SKM-1 treated with dmso at 0.1 percent for 144 hours (cell line): ENCODE results near the gene KMT5B.
"Not testable (repeated sequence)": the region's sequence is repeated elsewhere in the genome, so short reads cannot be mapped to it uniquely, and the experiment has no call there.

ENCODE experiments used
- DNase-seq: peaks from one replicate; lab custom pipeline; 2025; ENCODE audit not compliant: unreplicated experiment; lab: John Stamatoyannopoulos, UW

Gene KMT5B

DNA sequence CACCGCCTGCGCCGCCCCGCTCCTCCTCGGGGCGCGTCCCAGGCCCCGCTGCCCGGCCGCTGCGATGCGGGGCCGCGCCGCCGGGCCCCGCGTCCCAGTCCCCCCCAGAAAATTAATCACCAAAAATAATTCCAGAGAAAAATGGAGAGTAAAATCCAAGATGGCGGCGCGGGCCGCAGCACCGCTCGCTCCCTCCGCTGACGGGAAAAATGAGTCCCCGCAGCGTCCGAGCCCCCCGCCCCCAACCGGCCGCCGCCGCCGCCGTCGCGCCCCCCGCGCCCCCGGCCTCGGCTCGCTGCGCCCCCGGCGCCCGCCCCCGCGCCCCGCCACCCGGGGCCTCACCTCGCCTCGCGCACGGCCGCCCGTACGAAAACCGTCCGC is at the start of gene KMT5B:
TSS of gene KMT5B (minus strand) at position 162 of the 381 bp plus-strand sequence. CDS start 23,220 bp downstream, outside the sequence.
- no peak for DNase-seq

DNA sequence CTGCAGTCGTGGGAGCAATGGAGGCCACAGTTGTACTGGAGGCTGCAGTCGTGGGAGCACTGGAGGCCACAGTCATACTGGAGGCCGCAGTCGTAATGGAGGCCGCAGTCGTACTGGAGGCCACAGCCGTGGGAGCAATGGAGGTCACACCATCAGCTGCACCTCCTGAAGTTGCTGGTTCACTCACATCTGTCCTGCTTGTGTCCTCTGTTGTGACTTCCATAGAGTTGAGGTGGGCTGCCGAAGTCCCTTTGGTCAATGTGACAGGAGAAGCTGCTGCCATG is 49.4 kb upstream of the KMT5B start:
- DNase-seq, result no peak

DNA sequence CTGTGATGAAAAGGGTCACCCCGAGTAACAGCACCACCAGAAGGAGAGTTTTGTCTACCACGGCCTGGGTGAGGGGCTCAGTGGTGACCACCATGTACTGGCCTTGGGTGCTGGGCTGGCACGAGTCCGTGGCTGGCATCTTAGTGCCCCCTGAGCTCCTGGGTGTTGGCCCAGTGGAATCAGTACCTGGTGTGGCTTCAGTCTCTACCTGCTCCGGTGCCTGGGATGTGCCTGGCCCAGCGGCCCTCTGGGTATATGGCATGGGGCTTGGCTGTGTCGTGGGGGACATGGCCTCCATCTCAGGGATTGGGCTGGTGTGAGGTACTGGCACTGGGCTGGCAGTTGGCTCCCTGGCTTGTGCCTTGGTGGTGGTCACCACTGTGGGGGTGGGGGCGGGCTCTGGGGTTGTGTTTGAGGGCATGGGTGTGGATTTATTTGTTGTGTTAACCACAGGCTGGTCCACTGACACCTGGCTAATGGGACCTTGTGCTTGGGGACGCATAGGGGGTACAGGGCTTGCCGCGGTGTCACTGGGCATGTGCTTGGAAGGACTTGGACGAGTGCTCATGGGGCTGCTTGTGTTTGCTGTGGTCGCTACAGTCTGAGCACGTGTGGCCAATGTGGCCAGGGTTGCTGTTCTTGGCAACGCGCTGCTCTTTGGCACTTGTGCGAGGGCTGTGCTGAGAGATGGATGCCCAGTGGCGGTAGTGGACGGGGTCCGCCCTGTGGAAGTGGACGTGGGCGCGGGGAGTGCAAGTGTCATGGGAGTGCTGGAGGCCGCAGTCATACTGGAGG is 48.9 kb upstream of the KMT5B start:
- no peak for DNase-seq

- no peak for DNase-seq
Observed at GRCh38 chr11:68261006-68261405, 47.9 kb upstream of the KMT5B start.

DNA sequence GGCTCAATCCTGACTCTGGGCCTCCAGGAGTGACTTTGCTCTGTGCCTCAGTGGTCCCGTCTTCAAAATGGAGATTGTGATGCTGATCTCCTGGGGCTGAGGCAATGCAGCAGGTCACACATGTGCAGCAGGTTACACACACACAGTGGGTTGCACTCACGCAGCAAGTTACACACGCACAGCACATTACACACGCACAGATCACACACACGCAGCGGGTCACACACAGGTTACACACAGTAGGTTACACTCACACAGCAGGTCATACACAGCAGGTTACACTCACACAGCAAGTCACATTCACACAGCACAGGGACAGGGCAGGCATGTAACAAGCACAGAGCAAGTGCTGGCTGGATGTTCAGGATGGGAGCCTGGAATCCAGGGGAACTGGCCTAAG is 47.4 kb upstream of the KMT5B start:
- DNase-seq, result no peak

DNA sequence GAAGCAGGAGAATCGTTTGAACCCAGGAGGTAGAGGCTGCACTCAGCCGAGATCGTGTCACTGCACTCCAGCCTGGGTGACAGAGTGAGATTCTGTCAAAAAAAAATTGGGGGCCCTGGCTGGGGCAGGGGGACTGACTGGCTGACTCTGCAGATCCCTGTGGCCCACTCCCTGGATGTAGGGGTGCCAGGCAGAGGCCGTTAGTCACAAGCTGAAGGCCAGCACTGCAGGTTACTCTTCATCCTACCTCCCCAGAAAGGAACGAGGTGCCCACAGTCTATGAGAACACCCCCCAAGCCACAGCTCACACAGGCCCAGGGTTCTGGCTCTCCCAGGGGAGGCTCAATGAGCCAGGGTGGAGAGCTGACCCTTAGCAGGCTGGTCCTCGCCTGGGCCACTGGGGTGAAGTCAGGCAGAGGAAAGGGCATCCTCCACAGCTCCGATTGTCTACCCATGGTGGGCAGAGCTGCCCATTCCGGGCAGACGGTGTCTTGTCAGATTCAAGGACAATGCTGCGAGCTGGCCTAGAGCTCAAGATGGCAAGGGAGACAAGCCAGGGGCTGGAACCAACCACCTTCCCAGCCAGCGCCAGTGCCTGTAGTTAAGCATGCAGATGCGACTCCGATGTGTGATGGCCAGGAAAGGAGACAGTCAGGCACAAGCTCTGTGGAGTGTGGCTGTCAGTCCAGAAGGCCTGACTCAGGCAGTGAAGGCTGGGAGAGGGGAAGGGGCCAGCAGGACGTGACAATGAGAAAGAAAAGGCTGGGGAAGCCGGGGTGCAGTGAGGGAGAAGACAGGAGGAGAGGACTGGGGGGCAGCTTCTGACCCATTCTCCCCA is 46.2 kb upstream of the KMT5B start:
- DNase-seq, result no peak

GRCh38 chr11:68258363-68258765 is 45.3 kb upstream of the KMT5B start:
- DNase-seq, result no peak

GRCh38 chr11:68257477-68258362 is 44.6 kb upstream of the KMT5B start:
- DNase-seq, result peak; percentile 80

DNA sequence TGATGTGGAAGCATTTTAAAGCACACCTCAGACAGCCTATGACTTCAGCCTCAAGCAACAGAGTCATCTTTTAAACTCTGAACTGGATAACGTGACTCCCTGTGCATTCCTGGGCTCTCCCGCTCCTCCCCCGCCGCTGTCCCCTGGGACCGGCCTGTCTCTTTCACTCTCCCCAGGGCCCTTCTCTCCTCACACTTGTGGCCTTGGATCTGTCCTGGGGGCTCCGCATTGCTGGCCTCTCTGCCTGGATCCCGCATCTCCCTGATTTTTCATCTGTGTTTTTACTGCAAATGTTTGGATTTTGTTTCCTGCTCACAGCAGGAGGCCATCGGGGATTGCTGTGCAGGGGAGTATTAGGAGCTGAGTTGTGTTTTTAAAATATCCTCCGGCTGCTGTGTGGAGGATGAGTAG is 43.2 kb upstream of the KMT5B start:
- DNase-seq, result no peak

DNA sequence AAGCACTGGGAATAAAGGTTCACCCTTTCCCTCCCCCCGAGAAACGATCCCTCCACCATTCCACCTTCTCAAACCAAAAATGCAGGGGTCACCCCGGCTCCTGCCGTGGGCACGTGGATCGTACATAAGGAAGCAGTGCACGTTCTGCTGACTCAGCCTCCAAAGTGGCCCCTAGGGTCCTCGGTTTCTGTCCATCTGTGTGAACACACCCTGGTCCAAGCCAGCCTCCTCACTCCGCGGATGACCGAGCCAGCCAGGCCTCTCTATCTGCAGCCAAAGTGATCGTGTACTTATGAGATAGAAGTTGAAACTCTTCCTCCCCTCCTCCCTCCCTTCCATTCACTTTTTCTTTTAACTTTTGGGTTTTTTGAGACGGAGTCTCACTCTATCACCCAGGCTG is 42.4 kb upstream of the KMT5B start:
- DNase-seq, result no peak

GRCh38 chr11:68254421-68254820 is 41.3 kb upstream of the KMT5B start:
- no peak for DNase-seq

- DNase-seq, result no peak
Observed at GRCh38 chr11:68251765-68252164, 38.7 kb upstream of the KMT5B start.

GRCh38 chr11:68244912-68245311 is 31.8 kb upstream of the KMT5B start:
- DNase-seq, result not testable (repeated sequence)

- not testable (repeated sequence) for DNase-seq
Observed at GRCh38 chr11:68243847-68244246, 30.8 kb upstream of the KMT5B start.

DNA sequence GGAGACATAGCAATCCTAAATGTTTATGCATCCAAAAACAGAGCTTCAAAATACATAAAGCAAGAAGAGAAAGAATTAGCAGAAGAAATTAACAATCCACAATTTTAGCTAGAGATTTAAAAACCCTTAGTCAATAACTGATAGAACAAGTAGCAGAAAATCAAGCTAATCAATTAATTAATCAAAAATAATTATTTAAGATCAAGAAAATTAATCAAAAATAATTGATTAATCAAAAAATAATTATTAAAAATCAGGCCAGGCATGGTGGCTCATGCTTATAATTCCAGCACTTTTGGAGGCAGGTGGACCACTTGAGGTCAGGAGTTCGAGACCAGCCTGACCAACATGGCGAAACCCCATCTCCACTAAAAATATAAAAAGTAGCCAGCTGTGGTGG is 29.5 kb upstream of the KMT5B start:
- DNase-seq, result no peak

DNA sequence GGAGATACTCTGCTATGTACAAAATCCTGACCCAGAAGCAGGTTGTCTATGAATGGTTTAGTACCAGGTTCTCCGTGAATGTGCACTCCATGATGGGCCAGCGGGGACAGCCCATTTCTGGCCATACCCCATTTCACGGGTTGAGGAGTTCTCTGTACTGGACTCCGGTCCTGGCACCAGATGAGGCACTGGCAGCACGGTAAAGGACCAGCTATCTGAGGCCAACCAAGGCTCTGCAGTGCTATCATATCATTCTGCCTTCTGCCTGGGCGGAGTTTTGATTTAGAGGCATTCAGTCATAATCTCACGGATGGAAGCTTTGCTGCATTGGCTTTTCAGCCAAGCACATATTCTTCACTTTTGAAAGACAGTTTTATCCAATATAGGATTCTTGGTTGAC is 18.5 kb upstream of the KMT5B start:
- DNase-seq, result no peak

DNA sequence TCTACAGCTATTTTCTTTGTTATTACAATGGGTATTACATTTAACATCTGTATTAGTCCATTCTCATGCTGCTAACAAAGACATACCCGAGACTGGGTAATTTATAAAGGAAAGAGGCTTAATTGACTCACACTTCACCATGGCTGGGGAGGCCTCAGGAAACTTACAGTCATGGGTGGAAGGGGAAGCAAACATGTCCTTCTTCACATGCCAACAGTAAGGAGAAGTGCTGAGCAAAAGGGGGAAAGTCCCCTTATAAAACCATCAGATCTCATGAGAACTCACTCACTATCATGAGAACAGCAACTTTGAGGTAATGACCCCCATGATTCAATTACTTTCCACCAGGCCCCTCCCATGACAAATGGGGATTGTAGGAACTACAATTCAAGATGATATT is 16.5 kb upstream of the KMT5B start:
- DNase-seq, result no peak

DNA sequence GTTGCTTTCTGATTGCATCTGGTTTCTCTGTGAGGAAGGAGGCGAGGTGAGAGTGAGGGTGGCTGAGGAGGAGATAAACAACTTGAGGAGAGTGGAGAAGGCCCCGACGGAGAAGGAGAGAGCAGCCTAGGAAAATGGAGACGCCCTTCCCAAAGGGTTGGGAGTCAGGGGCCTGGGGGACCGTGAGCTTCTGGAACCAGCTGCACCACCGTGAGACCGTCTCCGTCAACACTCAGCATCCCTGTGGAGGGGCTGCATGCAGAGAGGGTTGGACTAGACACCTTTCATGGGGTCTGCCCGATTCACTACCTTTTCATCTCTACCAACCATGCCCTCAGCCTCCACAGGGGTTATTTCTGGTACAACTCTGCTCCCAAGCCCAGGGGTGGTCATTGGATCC is 13.3 kb upstream of the KMT5B start:
- no peak for DNase-seq

DNA sequence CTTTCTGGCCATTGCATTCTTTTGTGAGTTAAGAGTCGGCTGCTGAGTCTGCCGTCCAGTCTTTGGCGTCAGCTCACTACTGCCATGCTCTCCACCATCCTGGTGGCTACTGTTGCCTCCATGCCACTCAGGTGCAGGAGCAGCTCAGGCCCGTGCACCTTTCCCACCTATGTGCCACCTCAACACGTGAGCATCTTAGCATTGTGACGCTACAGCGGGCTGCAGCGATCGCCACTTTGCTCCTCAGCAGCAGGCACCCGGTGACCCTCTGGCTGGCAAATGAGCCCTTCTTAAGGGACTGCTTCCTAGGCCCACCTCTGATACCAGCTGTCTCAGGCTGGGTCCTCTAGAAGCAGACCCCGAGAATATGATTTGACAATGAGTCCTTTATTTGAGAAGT is 11.5 kb upstream of the KMT5B start:
- no peak for DNase-seq

DNA sequence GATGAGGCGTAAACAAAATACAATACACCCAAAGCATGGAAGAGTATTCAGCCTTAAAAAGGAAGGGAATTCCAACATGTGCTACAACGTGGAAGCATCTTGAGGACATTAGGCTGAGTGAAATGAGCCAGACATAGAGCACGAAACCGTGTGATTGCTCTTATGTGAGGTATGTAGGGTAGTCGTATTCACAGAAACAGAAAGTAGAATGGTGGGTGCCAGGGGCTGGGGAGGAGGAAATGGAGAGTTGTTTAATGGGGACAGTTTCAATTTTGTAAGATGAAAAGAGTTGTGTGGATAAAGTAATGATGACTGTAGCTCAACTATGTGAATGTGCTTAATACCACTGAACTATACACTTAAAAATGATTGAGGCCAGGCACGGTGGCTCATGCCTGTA is 10.2 kb upstream of the KMT5B start:
- no peak for DNase-seq

GRCh38 chr11:68221406-68221805 is 8.3 kb upstream of the KMT5B start:
- DNase-seq, result no peak
